ENCODE results near the gene FNBP1L. TPM values are rescaled to one million over a fixed set of nuclear protein-coding genes. Genes with fewer than 3 reads are reported as not detected.

FNBP1L gene
- total and polyA plus RNA-seq, 10 of the 15 experiments (the other 5 are each of a cell fraction or from before 2014, with no cell fraction given), result 0.02 to 0.12 (median 0.07) TPM; not detected in 4

GRCh38 chr1:93525431-93525830 is 77.5 kb downstream of the FNBP1L start (continued):
- no peak for TF ChIP-seq ZBTB11 (CRISPR knock-in tag; IDR thresholded peaks at IDR 0.05)
- no peak for TF ChIP-seq PML (IDR thresholded peaks at IDR 0.05; ENCODE audit: low read length)
- TF ChIP-seq POLR2A (IDR thresholded peaks at IDR 0.05; ENCODE audit: low read depth, low read length), result no peak
- no peak for TF ChIP-seq MLLT1 (IDR thresholded peaks at IDR 0.05)
- no peak for TF ChIP-seq TCF12 (IDR thresholded peaks at IDR 0.05; ENCODE audit: low read depth, low read length)

- intact Hi-C loops (cut with micrococcal nuclease; ENCODE audit: unreplicated experiment) (no loop called here), in situ Hi-C loops (cut with MboI) (no loop called here)
- Histone ChIP-seq H3K4me2 (ENCODE audit: control insufficient read depth, insufficient read depth) (no peak overlapping the region), H3K9ac (ENCODE audit: control insufficient read depth, insufficient read depth, low read length) (no peak overlapping the region), H3K79me2 (ENCODE audit: control insufficient read depth, insufficient read depth, low read length) (no peaks in the 10 kb centered on the region), H3K27me3 (replicated peaks in 1 of 2; ENCODE audit: control insufficient read depth in 2 of 2, insufficient read depth in 2 of 2, low read length in 1 of 2) (no peaks in the 10 kb centered on the region), H3K4me1 (ENCODE audit: control insufficient read depth, insufficient read depth, low read length) (no peaks in the 10 kb centered on the region), H3K36me3 (ENCODE audit: control insufficient read depth in 2 of 2, insufficient read depth in 2 of 2, low read length in 1 of 2) (no peaks in the 10 kb centered on the region), H3K9me3 (replicated peaks; ENCODE audit: control insufficient read depth, insufficient read depth, low read length) (no peaks in the 10 kb centered on the region), H4K20me1 (ENCODE audit: control insufficient read depth, insufficient read depth) (no peaks in the 10 kb centered on the region), H3K4me3 (no peak overlapping the region), H3K27ac (ENCODE audit: control insufficient read depth, insufficient read depth) (no peak overlapping the region), H2AFZ (ENCODE audit: control insufficient read depth, low read depth, low read length) (no peak overlapping the region)
- 0% methylated on average over 2 of the region's 2 CpGs for WGBS (ENCODE audit: insufficient coverage, insufficient replicate concordance, low lambda C conversion rate, missing lambda C conversion rate)
- CTCF ChIA-PET, result interaction anchor here (1.5 kb wide), 1 partner anchor 10 kb away, joined by 3 read pairs; no protein-coding TSS in a partner anchor
- POLR2A ChIA-PET, result no interaction called here
- no peak for ATAC-seq
- DNase-seq (ENCODE audit: low read depth, low spot score), result no peak
- no peak for FAIRE-seq
- SMC1A ChIA-PET (ENCODE audit: uncharacterized antibody, unreplicated experiment), result interaction anchor here (1.2 kb wide), 1 partner anchor 82 kb away, joined by 3 read pairs; no protein-coding TSS in a partner anchor
- RAD21 ChIA-PET (ENCODE audit: unreplicated experiment), result no interaction called here
- no TSS peak for BruUV-seq (replicated peaks)
- TF ChIP-seq TCF3 (IDR thresholded peaks at IDR 0.05; ENCODE audit: borderline replicate concordance, insufficient read depth, low read depth, low read length), result no peak
- TF ChIP-seq ZNF592 (IDR thresholded peaks at IDR 0.05), result no peak
- TF ChIP-seq BCL11A (IDR thresholded peaks at IDR 0.05; ENCODE audit: low read depth, low read length), result no peak
- TF ChIP-seq SMC3 (IDR thresholded peaks at IDR 0.05; ENCODE audit: borderline replicate concordance, low read length), result no peak
- no peak for TF ChIP-seq MEF2B (IDR thresholded peaks at IDR 0.05; ENCODE audit: partially characterized antibody, poor library complexity, severe bottlenecking)
- no peak for TF ChIP-seq CEBPB (IDR thresholded peaks at IDR 0.05; ENCODE audit: borderline replicate concordance in 1 of 2, low read depth in 2 of 2, low read length in 2 of 2)
- TF ChIP-seq PAX5 (IDR thresholded peaks at IDR 0.05; ENCODE audit: borderline replicate concordance, low read depth, low read length), result no peak
Measured at GRCh38 chr1:93526431-93526830, 78.5 kb downstream of the FNBP1L start.

Measured in GM12878 (cell line).